ENCODE measurements around the gene NAB2.
A peak's percentile ranks its signal among the peaks of the same experiment; 100 is the strongest.

NAB2 gene

DNA sequence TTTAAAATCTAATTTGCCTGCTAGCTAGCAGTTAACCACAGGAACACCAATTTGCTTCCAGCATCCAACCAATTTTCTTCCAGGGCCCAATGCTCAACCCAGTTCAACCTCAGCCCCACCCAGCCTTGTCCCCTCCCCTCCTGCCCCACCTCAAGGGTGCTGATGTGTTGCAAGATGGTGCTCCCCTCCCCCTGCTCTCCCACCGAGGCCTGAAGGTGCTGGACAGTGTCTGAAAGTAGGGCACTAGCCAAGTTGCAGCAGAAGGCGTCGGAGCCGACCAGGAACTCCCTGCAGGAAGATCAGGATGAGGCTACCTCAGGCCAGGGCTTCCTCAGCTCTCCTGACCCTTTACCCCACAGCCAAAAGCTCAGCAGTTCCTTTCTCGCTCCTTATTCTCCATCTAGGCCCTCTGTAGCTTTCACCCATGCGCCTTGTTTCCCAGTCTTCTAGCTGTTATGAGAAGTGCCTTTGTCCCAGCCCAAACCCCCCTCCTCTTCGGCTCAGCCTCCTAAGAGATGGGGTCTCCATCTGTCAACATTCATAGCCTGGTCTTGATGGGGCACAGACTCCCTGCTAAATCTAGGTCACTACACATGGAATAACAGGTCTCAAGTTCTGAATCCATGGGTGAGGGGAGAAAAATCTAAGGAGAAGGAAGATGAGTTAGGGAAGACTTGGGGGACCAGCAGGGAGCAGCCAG lies 18.7 kb downstream of the NAB2 start:
- TF ChIP-seq POLR2A (IDR thresholded peaks at IDR 0.05; ENCODE audit: extremely low read depth, insufficient read length) (no peak), MYC (IDR thresholded peaks at IDR 0.05; ENCODE audit: low read depth, low read length) (no peak)
- TF ChIP-seq, protein P1, sequence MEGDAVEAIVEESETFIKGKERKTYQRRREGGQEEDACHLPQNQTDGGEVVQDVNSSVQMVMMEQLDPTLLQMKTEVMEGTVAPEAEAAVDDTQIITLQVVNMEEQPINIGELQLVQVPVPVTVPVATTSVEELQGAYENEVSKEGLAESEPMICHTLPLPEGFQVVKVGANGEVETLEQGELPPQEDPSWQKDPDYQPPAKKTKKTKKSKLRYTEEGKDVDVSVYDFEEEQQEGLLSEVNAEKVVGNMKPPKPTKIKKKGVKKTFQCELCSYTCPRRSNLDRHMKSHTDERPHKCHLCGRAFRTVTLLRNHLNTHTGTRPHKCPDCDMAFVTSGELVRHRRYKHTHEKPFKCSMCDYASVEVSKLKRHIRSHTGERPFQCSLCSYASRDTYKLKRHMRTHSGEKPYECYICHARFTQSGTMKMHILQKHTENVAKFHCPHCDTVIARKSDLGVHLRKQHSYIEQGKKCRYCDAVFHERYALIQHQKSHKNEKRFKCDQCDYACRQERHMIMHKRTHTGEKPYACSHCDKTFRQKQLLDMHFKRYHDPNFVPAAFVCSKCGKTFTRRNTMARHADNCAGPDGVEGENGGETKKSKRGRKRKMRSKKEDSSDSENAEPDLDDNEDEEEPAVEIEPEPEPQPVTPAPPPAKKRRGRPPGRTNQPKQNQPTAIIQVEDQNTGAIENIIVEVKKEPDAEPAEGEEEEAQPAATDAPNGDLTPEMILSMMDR (IDR thresholded peaks at IDR 0.05; ENCODE audit: low read depth, low read length): no peak
- TF ChIP-seq, protein P2, sequence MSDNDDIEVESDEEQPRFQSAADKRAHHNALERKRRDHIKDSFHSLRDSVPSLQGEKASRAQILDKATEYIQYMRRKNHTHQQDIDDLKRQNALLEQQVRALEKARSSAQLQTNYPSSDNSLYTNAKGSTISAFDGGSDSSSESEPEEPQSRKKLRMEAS (IDR thresholded peaks at IDR 0.05; ENCODE audit: low read depth, low read length): no peak
- no peak overlapping the region for H3K4me3 ChIP-seq (ENCODE audit: low read depth, low read length)
- no peak for DNase-seq (ENCODE audit: low read depth)

DNA sequence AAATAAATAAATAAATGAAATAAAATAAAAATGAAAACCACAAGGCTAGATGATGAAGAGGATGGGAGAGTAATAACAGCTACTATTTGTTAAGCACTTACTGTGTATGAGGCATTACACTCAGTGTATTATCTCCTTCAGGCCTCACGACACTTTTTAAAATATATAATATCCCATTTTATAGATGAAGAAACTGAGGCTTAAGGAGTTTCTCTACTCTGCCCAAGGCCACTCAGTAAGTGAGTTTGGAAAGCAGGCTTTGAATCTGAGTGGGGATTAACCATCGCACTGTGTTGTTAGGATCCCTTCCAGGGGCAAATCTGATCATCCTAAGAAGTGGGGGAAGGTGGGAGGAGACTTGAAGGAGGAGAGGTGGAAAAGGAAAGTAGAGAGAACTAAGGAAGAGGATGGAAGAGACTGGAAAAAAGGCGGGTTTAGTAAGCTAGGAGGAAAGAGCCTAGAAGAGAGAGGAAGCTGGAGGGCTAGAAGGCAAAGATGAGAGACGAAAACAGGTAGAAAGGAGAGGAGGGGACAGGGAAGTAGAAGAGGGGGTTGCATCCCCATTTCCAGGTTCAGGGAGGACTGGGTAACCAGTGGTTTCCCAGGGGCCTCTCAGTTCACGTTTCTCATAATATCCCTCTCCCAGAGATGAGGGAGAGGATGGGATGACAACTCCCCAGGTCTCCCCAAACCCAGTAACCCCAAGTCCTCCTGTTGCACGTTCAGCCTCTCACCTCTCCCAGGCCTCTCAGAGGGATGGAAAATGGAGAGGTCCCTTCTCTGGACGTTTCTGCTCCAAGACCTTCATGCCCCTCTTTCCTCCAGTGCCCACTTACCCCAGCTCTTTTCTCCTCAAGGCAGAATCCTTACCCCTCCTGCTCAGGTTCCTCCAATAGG lies 20.5 kb downstream of the NAB2 start:
- no peak for DNase-seq (ENCODE audit: low read depth)
- H3K4me3 ChIP-seq (ENCODE audit: low read depth, low read length): peak overlapping the region; percentile 84
- no peak for TF ChIP-seq MYC (IDR thresholded peaks at IDR 0.05; ENCODE audit: low read depth, low read length)

DNA sequence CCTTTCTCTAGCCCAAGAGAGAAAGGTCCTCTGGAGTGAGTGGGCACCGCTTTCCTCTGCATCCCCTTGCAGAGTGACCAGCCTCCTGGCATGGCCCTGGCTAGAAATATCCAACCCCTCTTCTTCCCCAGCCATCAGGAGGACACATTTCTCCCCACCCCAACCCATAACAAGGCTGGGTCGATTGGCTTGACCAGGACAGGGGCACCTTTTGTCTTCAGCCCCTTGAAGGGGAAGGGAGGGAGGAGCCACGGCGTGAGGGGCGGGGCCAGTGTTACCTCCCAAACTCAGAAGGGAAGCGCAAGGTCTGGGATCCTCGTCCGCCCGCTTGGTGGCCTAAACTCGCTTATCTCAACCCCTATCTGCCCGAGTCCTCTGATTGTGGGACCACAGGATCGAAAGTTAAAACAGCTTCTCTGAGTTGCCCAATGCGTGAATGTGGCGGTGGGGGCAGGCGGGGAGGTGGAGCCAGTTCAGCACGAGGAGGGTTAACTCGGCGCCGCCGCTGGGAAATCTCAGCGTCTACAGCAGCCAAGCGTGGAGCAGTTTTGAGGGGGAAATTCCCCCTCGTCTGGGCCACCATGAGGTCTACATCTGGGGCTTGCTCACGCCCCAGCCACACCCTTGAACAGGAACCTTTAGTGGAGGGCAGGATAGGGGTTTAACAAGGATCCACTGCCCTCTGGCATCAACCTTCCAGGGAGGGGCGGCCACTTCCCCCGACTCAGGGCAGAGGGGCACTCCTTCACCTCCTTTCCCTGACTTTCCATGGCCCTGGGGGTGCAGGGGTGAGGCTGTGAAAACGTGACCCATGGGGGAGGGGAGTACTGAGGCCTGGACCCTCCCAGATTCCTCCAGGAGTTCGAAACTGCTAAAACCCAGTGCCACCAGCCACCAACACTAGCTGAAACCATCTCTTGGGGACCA lies 21.5 kb downstream of the NAB2 start:
- peak; percentile 96 for DNase-seq (ENCODE audit: low read depth)
- TF ChIP-seq MYC (IDR thresholded peaks at IDR 0.05; ENCODE audit: low read depth, low read length) (no peak), POLR2A (IDR thresholded peaks at IDR 0.05; ENCODE audit: extremely low read depth, insufficient read length) (peak; percentile 16)
- TF ChIP-seq, protein P2 (IDR thresholded peaks at IDR 0.05; ENCODE audit: low read depth, low read length): peak; percentile 56
- TF ChIP-seq, protein P1 (IDR thresholded peaks at IDR 0.05; ENCODE audit: low read depth, low read length): no peak
- peak overlapping the region; percentile 84 for H3K4me3 ChIP-seq (ENCODE audit: low read depth, low read length)

DNA sequence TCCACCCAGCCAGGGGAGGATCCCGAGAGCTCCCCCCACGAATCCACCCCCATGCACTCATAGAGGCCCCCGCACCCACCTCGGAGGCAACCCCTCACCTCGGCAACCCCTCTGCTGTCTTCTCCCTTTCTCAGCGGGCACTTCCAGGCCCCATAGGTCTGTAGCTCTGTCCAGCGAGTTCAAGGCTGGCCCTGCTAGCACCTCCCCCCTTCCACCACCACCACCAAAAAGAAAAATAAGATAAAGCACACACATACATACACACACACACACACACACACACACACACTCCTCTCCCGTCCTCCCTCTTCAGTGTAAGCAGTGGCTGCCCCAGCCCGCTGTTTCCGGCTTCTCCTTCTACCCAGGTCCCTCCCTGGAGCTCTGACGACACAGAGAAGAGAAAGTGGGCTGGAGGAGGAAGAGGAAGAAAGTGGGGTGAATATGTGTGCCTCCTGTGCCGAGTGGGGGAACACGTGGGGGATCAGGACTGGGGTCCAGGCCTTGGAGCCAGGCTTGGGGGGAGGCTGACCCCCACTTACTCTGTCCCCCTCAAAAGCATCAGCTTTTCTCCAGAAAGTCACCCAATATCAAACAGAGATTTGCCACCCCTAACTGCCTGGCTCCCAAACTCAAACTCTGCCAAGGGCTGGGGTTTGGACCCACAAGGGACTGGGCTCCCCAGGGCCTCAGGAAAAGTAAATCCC lies 22.3 kb downstream of the NAB2 start, which contains the start of gene STAT6:
TSS of gene STAT6 (minus strand) at position 332 of the 704 bp plus-strand sequence. CDS start 3,084 bp downstream, outside the sequence.
- peak; percentile 95 for DNase-seq (ENCODE audit: low read depth)
- peak within 1 kb of the TSS; percentile 84 for H3K4me3 ChIP-seq (ENCODE audit: low read depth, low read length)
- TF ChIP-seq MYC (IDR thresholded peaks at IDR 0.05; ENCODE audit: low read depth, low read length) (peak; percentile 83), POLR2A (IDR thresholded peaks at IDR 0.05; ENCODE audit: extremely low read depth, insufficient read length) (peak; percentile 50)
- TF ChIP-seq, protein P1 (IDR thresholded peaks at IDR 0.05; ENCODE audit: low read depth, low read length): no peak
- TF ChIP-seq, protein P2 (IDR thresholded peaks at IDR 0.05; ENCODE audit: low read depth, low read length): peak; percentile 94

DNA sequence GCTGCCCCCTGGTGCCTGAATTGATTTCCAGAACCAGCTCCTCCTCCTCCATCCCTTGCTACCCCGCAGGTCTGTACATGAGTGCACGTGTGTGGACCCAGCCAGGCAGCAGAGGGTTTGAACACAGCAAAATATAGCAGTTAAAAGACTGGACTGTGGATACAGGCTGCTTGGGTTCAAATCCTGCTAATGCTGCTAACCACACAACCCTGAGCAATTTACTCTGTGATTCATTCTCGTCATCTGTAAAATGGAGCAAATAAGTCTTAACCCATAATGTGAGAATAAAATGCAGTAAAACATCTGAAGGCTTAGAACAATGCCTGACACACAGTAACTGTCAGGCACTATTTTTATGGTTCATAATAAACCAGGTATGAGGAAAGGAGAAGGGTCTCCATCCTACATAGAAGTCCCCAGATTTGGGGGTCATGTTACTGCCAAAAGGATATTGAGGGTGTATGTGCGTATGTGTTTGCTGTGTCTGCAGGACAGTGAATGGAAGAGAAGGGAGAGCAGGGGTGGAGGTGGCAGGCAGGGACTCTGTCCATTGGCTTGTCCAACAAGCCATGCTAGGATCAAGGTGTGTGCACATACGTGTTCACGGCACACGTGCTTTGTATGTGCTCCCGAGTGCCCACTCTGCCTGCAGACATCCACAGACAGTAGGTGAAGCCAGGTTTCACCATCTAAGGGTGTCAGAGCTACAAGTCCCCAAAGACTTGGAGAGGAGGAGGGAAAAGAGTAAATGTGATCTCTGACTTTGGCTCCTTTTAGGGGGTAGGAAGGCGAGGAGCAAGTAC lies 23.8 kb downstream of the NAB2 start:
- H3K4me3 ChIP-seq (ENCODE audit: low read depth, low read length): peak overlapping the region; percentile 39
- TF ChIP-seq, protein P1 (IDR thresholded peaks at IDR 0.05; ENCODE audit: low read depth, low read length): peak; percentile 59
- TF ChIP-seq MYC (IDR thresholded peaks at IDR 0.05; ENCODE audit: low read depth, low read length) (peak; percentile 25), POLR2A (IDR thresholded peaks at IDR 0.05; ENCODE audit: extremely low read depth, insufficient read length) (no peak)
- TF ChIP-seq, protein P2 (IDR thresholded peaks at IDR 0.05; ENCODE audit: low read depth, low read length): peak; percentile 83
- DNase-seq (ENCODE audit: low read depth): no peak
